GM12875 (cell line): ENCODE results near the gene TBC1D24.
"Not testable (repeated sequence)": the region's sequence is repeated elsewhere in the genome, so short reads cannot be mapped to it uniquely, and the experiment has no call there.

Source experiments
- H3K4me3 ChIP-seq: one replicate; pipeline ENCODE4 v1.5.1; 2011; ENCODE audit warnings: low read depth, low read length, control low read depth
- TF ChIP-seq, protein P1 (sequence below): IDR thresholded peaks from 2 replicates; pipeline ENCODE4 v1.5.1; 2011; ENCODE audit warnings: low read depth, mild to moderate bottlenecking, control low read depth, inconsistent platforms, low read length, moderate library complexity, borderline replicate concordance; ENCODE audit not compliant: insufficient read depth

The TBC1D24 gene

DNA sequence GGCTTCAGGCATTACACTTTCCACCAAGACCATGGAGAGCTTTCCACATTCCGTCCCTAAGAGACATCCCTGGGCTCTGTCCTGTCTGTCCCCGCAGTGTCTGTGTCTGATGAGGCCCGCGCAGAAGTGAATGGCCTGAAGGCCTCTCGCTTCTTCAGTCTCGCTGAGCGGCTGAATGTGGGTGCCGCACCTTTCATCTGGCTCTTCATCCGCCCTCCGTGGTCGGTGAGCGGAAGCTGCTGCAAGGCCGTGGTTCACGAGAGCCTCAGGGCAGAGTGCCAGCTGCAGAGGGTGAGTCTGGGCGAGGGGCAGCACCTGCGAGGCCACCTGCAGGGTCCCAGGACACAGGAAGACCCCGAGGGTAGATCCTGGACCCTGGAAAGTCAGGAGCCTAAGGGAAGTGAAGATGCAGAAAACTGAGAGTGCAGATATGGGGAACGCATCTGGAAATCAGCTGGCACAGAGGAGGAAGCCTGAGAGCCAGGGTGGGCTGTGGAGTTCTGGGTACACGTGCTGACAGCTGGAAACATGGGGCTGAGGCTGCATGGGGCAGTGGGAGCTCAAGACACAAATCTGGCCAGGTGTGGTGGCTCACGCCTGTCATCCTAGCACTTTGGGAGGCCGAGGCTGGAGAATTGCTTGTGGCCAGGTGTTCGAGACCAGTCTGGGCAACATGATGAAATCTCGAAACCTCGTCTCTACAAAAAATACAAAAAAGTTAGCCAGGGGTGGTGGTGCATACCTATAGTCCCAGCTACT is 37.7 kb upstream of the TBC1D24 start:
- TF ChIP-seq, protein P1, sequence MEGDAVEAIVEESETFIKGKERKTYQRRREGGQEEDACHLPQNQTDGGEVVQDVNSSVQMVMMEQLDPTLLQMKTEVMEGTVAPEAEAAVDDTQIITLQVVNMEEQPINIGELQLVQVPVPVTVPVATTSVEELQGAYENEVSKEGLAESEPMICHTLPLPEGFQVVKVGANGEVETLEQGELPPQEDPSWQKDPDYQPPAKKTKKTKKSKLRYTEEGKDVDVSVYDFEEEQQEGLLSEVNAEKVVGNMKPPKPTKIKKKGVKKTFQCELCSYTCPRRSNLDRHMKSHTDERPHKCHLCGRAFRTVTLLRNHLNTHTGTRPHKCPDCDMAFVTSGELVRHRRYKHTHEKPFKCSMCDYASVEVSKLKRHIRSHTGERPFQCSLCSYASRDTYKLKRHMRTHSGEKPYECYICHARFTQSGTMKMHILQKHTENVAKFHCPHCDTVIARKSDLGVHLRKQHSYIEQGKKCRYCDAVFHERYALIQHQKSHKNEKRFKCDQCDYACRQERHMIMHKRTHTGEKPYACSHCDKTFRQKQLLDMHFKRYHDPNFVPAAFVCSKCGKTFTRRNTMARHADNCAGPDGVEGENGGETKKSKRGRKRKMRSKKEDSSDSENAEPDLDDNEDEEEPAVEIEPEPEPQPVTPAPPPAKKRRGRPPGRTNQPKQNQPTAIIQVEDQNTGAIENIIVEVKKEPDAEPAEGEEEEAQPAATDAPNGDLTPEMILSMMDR = no peak
- H3K4me3 ChIP-seq = no peak overlapping the region

DNA sequence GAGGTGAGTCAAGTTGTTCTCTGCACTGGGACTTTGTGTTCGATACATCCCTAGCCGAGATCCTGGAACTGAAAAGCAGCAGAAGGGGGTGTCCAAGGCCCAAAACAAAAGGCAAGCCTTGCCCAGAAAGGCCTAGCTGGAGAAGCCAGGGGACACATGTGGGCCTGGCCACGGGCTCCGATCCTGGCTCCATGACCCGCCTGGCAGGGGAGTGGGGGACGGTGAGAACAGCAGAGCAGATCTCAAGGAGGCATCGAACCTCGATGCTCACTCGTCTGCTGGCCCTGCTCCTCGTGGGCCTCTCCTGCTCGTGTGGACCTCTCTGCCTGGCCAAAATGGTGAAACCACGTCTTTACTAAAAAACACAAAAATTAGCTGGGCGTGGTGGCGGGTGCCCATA is 36.8 kb upstream of the TBC1D24 start:
- no peak overlapping the region for H3K4me3 ChIP-seq
- TF ChIP-seq, protein P1 = no peak

DNA sequence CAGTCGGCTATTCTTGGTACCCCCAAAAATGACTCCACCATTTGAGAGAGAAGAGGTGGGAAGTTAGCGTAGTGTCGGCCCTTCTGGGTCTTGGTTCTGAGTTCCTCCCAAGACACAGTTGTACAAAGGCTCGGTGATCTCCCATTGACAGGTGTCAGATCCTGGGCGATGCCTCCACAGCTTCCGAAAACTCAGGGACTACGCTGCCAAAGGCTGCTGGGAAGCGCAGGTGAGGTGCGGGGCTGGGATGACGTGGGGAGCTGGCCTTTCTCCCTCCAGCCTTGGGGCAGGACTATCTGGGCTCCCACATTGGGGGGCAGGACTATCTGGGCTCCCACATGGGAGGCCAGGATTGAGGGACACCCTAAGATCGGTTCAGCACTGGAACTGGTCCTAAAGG is 35.3 kb upstream of the TBC1D24 start:
- no peak overlapping the region for H3K4me3 ChIP-seq
- TF ChIP-seq, protein P1 = no peak

DNA sequence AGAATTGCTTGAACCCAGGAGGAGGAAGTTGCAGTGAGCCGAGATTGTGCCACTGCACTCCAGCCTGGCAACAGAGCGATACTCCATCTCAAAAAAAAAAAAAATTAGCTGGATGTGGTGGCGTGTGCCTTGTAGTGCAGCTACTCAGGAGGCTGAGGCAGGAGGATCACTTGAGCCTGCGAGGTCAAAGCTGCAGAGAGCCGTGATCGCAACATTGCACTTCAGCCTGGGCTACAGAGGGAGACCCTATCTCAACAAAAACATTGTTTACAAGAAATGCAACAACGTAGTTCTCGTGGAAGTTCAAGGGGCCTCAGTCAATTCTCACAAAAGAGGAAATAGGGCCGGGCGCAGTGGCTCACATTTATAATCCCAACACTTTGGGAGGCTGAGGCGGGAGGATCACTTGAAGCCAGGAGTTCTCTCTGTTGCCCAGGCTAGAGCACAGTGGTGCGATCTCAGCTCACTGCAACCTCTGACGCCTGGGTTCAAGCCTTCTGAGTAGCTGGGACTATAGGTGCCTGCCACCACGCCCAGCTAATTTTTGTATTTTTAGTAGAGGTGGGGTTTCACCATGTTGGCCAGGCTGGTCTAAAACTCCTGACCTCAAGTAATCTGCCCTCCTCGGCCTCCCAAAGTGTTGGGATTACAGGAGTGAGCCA is 33.7 kb upstream of the TBC1D24 start:
- not testable (repeated sequence) for H3K4me3 ChIP-seq

DNA sequence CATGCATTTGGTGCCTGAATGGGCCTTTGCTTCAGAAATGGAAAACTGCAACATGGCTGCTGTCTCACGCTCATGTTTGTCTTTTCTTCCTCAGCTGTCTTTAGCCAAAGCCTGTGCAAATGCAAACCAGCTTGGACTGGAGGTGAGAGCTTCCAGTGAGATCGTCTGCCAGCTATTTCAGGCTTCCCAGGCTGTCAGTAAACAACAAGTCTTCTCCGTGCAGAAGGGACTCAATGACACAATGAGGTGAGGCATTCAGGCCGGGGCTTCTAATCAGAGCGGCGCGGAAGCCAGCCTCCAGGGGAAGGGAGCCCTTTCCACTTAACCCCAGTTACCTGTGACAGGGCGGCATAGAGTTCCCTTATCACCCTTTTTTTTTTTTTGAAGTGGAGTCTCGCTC is 31.4 kb upstream of the TBC1D24 start:
- TF ChIP-seq, protein P1 = no peak
- H3K4me3 ChIP-seq = no peak overlapping the region

DNA sequence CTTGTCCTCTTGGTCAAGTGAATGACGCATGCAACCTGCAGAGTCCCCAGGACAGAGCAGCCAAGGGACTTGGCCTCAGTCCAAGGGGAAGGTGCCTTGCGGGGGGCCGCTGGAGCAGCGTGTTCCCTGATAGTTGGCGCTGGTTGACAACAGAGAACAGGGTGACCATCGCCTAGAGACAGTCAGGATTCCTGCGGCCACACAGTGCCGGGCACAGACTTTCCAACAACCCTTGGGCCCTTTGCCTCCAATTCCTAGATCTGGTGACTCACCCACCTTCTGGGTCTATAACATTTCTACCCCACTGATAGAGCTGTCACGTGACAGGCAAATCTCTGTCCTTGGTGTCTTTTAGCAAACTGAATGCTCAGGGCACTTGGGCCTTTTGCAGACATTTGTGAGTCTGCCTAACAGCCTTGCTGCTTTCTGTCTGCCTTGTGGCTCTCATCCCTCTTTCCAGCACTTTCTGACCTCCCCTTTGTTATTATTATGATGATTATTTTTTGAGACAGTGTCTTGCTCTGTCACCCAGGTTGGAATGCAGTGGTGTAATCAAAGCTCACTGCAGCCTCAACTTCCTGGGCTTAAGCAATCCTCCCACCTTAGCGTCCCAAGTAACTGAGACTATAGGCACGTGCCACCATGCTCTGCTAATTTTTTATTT is 26.9 kb upstream of the TBC1D24 start:
- TF ChIP-seq, protein P1 = no peak
- H3K4me3 ChIP-seq = no peak overlapping the region

DNA sequence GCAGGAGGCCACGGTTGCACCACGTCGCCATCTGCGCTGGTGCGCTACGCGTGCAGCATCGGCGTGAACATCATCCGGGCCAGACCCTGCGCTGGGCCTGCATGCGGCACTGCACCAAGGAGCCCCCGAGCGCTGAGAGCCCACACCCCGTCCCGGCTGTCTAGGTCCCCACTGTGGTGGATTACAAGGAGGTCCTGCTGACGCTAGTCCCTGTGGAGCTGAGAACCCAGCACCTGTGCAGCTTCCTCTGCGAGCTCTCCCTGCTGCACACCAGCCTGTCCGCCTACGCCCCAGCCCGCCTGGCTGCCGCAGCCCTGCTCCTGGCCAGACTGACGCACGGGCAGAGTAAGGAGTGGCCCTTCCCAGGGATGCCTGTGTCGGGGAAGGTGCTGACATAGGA is 25.8 kb upstream of the TBC1D24 start:
- TF ChIP-seq, protein P1 = no peak
- no peak overlapping the region for H3K4me3 ChIP-seq
